GM12865 (cell line): Measurements from ENCODE around the gene BCL6B.

Experiments used
- DNase-seq: peaks from one replicate; pipeline ENCODE4 v3.0.0; 2010; ENCODE audit warnings: low read depth
- H3K4me3 ChIP-seq: 2 replicates; pipeline ENCODE4 v1.5.1; 2011; ENCODE audit warnings: mild to moderate bottlenecking, low read depth, low read length, control low read depth
- CTCF ChIP-seq: IDR thresholded peaks from 2 replicates; pipeline ENCODE4 v1.5.1; 2011; ENCODE audit warnings: low read length, control low read depth, low read depth, inconsistent platforms; ENCODE audit not compliant: insufficient read depth; ENCODE audit errors: missing control alignments

BCL6B gene

GRCh38 chr17:7017827-7018200 lies 5.0 kb upstream of the BCL6B start:
- DNase-seq: no peak
- no peak overlapping the region for H3K4me3 ChIP-seq
- TF ChIP-seq CTCF: no peak

GRCh38 chr17:7018331-7018964 lies 4.4 kb upstream of the BCL6B start:
- DNase-seq: no peak
- H3K4me3 ChIP-seq: no peak overlapping the region

GRCh38 chr17:7019367-7019766 lies 3.5 kb upstream of the BCL6B start:
- H3K4me3 ChIP-seq: no peak overlapping the region
- no peak for DNase-seq
- no peak for TF ChIP-seq CTCF

More at GRCh38 chr17:7018331-7018964, 4.4 kb upstream of the BCL6B start:
- TF ChIP-seq CTCF: no peak

GRCh38 chr17:7019839-7020519 lies 2.9 kb upstream of the BCL6B start:
- no peak for DNase-seq
- TF ChIP-seq CTCF: no peak
- H3K4me3 ChIP-seq: no peak overlapping the region

- no peak for DNase-seq
- TF ChIP-seq CTCF: no peak
- H3K4me3 ChIP-seq: no peak overlapping the region
These were observed 1.8 kb upstream of the BCL6B start for GRCh38 chr17:7020894-7021664.

GRCh38 chr17:7021993-7022778 lies 664 bp upstream of the BCL6B start:
- TF ChIP-seq CTCF: peak; percentile 92
- H3K4me3 ChIP-seq: peak overlapping the region; percentile 40
- peak; percentile 86 for DNase-seq
